Measurements from ENCODE around the gene GPD1L. TPM values are rescaled to one million over a fixed set of nuclear protein-coding genes. Genes with fewer than 3 reads are reported as not detected.

Gene GPD1L
- total RNA-seq, result 43.2 TPM

DNA sequence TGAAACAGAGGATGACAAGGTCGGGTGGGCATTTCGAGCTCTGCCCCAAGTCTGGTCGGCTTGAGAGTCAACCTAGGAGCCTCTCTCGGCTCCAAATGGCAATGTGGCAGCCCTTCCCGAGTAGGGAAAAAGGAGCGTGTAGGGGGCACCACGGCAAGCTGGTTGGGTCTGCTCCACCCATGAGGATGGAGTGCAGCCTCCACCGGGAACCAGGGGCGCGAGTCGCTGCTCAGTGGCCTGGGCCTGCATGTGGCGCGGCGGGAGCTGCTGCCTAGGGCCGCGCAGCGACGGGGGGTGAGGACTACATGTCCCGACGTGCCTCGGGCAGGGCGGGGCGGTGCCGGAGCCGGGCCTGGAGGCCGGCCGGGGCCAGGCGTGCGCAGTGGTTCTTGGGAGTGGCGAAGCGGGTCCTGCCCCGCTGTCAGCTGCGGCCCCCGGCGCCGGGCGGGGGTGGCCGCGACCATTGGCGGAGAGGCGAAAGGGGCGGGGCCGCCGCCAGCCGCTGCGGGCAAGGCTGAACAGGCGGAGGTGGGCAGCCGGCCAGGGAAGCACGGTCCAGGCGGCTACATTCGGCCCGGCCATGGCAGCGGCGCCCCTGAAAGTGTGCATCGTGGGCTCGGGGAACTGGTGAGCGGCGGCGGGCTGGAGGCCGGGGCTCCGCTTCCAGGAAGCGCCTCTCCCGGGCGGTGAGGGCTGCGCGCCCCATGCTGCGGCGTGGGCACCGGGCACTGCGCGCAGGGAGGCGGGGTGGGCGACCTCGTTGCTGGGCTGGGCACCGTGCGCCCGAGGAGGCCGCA is at the start of gene GPD1L:
Gene GPD1L, plus strand, starts transcription at position 489 of the 797 bp plus-strand sequence. Its CDS starts 92 bp downstream, at position 581.

Other genes starting within 250 kb of the GPD1L start
- gene OSBPL10, start 125.4 kb upstream of the GPD1L start, total RNA-seq, result 36.4 TPM
- gene ZNF860, start 124.9 kb upstream of the GPD1L start, total RNA-seq, result 2.2 TPM
- 7.5 TPM for gene CMTM8, start 132.1 kb downstream of the GPD1L start, total RNA-seq

Data from metanephros (tissue), 1 donor.